ENCODE results near the gene SLC4A8.

SLC4A8 gene

DNA sequence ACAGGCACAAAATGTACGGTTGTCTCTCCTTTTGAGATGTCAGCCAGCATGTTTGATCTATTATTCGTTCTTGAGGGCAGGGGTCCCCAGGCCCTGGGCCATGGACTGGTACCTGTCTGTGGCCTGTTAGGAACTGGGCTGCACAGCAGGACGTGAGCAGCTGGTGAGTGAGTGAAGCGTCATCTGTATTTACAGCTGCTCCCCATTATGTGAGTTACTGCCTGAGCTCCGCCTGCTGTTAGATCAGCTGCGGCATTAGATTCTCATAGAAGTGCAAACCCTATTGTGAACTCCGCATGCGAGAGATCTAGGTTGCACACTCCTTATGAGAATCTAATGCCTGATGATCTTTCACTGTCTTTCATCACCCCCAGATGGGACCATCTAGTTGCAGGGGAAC lies 125.0 kb downstream of the SLC4A8 start:
- ATAC-seq = no peak
- no peak for TF ChIP-seq ZFP30 (CRISPR knock-in tag; IDR thresholded peaks at IDR 0.05)
- no peak for TF ChIP-seq CSDC2 (CRISPR knock-in tag; IDR thresholded peaks at IDR 0.05)
- no peak for TF ChIP-seq TOX (CRISPR knock-in tag; IDR thresholded peaks at IDR 0.05; ENCODE audit: borderline replicate concordance)
- TF ChIP-seq ESRRG (CRISPR knock-in tag; IDR thresholded peaks at IDR 0.05) = no peak
- no peak for TF ChIP-seq CSRNP3 (CRISPR knock-in tag; IDR thresholded peaks at IDR 0.05)
- no peak for TF ChIP-seq ARNTL (CRISPR knock-in tag; IDR thresholded peaks at IDR 0.05; ENCODE audit: borderline replicate concordance, low read depth)
- TF ChIP-seq ISL1 (CRISPR knock-in tag; IDR thresholded peaks at IDR 0.05) = no peak
